Left hindlimb (tissue), 1 donor: Measurements from ENCODE around the gene ABHD2.
"Not testable (repeated sequence)": the region's sequence is repeated elsewhere in the genome, so short reads cannot be mapped to it uniquely, and the experiment has no call there.

ENCODE experiments used
- DNase-seq: peaks from one replicate; pipeline ENCODE4 v3.0.0-alpha.2; 2018

Gene ABHD2

GRCh38 chr15:89243046-89243690, 154.9 kb downstream of the ABHD2 start:
- DNase-seq, result peak; percentile 38

DNA sequence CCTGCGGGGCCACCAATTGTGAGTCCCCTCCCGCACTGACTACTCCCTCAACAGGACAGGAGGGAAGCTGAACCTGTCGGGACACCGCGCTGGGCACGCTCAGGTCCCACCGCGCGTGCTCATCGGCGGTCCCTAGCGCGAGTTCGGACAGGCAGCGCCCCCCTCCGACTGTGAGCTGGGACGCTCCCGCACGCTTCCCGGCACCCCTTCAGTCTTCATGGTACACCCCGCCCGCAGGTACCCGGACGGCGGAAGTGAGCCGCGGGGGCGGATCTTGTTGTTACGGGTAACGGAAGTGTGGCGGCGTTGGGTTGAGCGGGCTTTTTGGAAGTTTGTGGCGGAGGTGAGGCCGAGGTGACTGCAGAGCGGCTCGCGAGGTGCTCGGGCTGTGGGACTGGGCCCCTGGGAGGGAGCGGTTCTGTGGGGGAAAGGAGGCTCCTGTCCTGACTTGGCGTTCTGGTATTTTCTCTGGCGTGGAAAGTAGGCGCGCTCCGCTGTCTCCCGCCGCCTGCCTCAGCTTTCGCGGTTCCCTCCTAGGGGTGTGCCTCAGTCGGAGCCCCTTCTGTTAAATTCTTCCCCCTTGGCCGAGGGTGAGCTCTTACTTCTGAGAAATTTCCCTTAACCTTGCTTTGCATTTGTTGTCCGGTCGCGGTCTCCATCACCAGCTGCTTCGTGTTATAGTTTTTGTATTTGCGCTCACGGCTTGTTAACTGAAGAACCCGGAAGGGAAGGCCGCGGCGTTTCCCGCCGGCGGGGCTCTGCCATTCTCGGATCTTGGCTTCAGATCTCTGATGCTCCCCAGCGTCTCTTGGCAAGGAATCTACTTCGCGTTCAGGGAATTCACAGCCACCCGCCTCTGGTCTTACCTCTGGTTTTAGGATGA, 155.7 kb downstream of the ABHD2 start, which contains the start of gene FANCI:
TSS of gene FANCI (plus strand) at position 289 of the 883 bp plus-strand sequence. CDS start 3,669 bp downstream, outside the sequence.
- peak; percentile 96 for DNase-seq

DNA sequence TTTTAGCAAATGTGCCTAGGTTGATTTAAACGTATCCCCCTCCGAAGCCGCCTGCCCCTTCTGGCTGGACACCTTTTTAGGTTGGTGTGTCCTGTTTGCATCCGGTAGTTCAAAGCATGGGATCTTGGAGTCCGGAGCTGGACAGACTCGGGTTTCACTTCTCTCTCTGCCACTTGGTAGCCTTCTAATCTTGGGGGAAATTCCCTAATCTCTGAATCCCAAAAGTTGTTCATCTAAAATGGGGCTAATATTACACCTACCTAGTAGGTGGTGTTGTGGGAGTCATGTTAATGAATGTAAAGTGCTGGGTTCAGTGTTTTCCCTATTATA, 156.3 kb downstream of the ABHD2 start:
- DNase-seq, result no peak

- DNase-seq, result no peak
These were observed 159.2 kb downstream of the ABHD2 start for GRCh38 chr15:89247446-89247845.

GRCh38 chr15:89248584-89248983, 160.3 kb downstream of the ABHD2 start:
- no peak for DNase-seq

DNA sequence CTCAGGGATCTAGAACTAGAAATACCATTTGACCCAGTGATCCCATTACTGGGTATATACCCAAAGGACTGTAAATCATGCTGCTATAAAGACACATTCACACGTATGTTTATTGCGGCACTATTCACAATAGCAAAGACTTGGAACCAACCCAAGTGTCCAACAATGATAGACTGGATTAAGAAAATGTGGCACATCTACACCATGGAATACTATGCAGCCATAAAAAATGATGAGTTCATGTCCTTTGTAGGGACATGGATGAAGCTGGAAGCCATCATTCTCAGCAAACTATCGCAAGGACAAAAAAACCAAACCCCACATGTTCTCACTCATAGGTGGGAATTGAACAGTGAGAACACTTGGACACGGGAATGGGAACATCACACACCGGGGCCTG, 161.9 kb downstream of the ABHD2 start:
- DNase-seq, result not testable (repeated sequence)
